ENCODE results near the gene ETF1. TPM values are rescaled to one million over a fixed set of nuclear protein-coding genes. Genes with fewer than 3 reads are reported as not detected.
"Not testable (repeated sequence)": the region's sequence is repeated elsewhere in the genome, so short reads cannot be mapped to it uniquely, and the experiment has no call there.

ETF1 gene
- total RNA-seq, 1 donor from 2014 or later: 107 TPM

DNA sequence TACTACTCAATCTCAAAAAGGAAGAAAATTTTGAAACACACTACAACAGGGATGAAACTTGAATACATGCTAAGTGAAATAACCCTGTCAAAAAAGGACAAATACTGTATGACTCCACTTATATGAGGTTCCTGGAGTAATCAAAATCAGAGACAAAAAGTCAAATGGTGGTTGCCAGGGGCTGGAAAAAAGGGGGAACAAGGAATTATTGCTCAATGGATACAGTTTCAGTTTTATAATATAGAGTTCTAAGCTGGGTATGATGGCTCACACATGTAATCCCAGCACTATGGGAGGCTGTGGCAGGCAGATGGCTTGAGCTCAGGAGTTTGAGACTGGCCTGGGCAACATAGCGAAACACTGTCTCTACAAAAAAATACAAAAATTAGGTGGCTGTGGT, 29.0 kb downstream of the ETF1 start:
- no peak overlapping the region for H3K4me3 Mint-ChIP-seq

DNA sequence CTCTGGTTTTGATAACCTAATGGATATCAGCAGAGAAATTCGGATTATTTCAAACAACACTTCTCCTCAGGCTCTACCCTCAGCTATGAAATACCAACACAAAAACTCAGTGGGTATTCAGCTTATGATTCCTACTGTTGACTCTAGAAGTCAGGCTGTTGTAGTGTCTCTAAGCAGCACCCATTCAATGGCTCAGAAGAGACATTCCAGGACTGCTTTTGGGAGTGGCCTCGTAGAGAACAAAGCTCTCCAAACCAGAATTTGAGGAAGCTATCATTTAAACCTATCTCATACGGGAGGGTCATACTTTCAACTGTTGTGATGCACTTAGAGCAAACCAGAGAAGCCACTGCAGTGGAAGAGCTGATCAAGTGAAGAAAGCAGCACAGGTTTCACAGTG, 34.1 kb downstream of the ETF1 start:
- no peak overlapping the region for H3K27ac Mint-ChIP-seq (ENCODE audit: unreplicated experiment)
- H3K9me3 Mint-ChIP-seq: no peaks in the 10 kb centered on the region
- no peaks in the 10 kb centered on the region for H3K27me3 Mint-ChIP-seq (ENCODE audit: low read depth)
- TF ChIP-seq, protein P1, sequence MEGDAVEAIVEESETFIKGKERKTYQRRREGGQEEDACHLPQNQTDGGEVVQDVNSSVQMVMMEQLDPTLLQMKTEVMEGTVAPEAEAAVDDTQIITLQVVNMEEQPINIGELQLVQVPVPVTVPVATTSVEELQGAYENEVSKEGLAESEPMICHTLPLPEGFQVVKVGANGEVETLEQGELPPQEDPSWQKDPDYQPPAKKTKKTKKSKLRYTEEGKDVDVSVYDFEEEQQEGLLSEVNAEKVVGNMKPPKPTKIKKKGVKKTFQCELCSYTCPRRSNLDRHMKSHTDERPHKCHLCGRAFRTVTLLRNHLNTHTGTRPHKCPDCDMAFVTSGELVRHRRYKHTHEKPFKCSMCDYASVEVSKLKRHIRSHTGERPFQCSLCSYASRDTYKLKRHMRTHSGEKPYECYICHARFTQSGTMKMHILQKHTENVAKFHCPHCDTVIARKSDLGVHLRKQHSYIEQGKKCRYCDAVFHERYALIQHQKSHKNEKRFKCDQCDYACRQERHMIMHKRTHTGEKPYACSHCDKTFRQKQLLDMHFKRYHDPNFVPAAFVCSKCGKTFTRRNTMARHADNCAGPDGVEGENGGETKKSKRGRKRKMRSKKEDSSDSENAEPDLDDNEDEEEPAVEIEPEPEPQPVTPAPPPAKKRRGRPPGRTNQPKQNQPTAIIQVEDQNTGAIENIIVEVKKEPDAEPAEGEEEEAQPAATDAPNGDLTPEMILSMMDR (conservative IDR thresholded peaks at IDR 0.05): no peak
- no peaks in the 10 kb centered on the region for H3K4me1 Mint-ChIP-seq
- H3K36me3 Mint-ChIP-seq (ENCODE audit: low read depth): peaks cover 3% of the 10 kb centered on the region
- no peak for DNase-seq (ENCODE audit: low read depth, low spot score)
- no peak overlapping the region for H3K4me3 Mint-ChIP-seq

More for the DNA sequence above, 29.0 kb downstream of the ETF1 start:
- no peak for DNase-seq (ENCODE audit: low read depth, low spot score)
- no peaks in the 10 kb centered on the region for H3K9me3 Mint-ChIP-seq
- no peak overlapping the region for H3K27ac Mint-ChIP-seq (ENCODE audit: unreplicated experiment)
- H3K36me3 Mint-ChIP-seq (ENCODE audit: low read depth): peaks cover 3% of the 10 kb centered on the region
- no peaks in the 10 kb centered on the region for H3K27me3 Mint-ChIP-seq (ENCODE audit: low read depth)
- TF ChIP-seq, protein P1 (conservative IDR thresholded peaks at IDR 0.05): no peak
- H3K4me1 Mint-ChIP-seq: no peaks in the 10 kb centered on the region

DNA sequence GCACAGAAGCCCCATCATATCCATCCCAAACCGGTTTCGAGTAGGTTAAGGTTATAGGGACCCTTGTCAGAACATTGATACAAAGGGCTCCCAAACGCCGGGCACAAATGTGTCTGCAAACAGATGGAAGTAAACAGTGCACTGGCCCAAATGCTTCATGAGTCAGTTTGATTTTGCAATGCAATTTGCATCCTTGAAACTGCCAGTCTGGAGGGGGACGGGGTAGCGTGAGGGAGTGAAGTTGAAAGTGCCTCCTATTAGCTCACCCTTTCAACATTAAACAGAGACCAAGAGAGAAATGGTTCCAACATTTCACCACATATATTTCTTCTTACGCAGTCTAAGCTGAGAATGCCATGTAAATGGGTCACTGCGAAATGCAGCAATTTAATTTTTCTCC, 35.6 kb downstream of the ETF1 start:
- H3K36me3 Mint-ChIP-seq (ENCODE audit: low read depth); DNase-seq (ENCODE audit: low read depth, low spot score); H3K27me3 Mint-ChIP-seq (ENCODE audit: low read depth); H3K4me1 Mint-ChIP-seq; H3K4me3 Mint-ChIP-seq; H3K9me3 Mint-ChIP-seq: not testable (repeated sequence)
- H3K27ac Mint-ChIP-seq (ENCODE audit: unreplicated experiment): peak overlapping the region; percentile 75

DNA sequence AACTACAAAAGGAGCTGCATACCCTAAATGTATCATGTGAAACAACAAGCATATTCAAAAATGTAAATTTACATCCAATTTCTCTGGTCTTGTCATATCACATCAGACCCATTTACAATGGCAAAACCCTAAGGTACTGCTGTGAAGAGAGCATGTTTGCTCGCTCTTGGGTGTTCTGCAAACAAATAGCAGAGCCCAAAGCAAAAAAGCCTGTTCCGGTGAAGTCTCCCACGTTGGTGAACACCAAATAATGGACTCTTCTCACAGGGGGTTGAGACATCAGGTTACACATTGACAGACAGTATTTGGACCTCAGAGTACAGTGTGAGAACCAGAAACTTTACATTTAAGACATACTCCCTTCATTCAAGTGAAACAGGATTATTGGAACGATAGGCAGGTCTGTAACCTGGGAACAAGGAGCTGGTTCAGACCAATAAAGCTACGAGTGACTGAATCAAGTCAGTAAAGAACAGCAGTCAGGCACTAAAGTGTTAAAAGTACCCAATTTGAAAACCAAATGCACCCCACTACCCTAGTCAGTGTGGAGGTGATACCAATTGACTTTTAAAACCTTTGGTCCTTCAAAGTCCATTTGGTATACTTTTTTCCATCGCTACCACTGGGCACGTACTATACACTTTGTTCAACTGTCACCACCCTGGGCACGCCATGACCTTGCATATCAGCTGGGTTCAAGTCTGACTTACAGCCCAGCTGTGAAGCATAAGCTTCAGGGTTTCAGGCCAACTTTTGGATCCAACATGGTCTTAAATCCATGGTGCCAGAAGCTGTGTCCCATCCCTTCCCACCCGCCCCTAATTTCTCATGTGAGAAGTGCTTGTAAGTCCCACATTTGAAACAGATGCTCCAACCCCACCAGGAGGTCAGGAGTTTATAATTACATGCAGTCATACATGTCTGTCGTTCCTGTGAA, 36.4 kb downstream of the ETF1 start:
- Mint-ChIP-seq H3K9me3 (no peaks in the 10 kb centered on the region), H3K36me3 (ENCODE audit: low read depth) (peaks cover 3% of the 10 kb centered on the region), H3K4me3 (no peak overlapping the region), H3K27me3 (ENCODE audit: low read depth) (no peaks in the 10 kb centered on the region), H3K27ac (ENCODE audit: unreplicated experiment) (peak overlapping the region; percentile 75), H3K4me1 (peaks cover 5% of the 10 kb centered on the region)
- DNase-seq (ENCODE audit: low read depth, low spot score): no peak
- TF ChIP-seq, protein P1 (conservative IDR thresholded peaks at IDR 0.05): no peak

DNA sequence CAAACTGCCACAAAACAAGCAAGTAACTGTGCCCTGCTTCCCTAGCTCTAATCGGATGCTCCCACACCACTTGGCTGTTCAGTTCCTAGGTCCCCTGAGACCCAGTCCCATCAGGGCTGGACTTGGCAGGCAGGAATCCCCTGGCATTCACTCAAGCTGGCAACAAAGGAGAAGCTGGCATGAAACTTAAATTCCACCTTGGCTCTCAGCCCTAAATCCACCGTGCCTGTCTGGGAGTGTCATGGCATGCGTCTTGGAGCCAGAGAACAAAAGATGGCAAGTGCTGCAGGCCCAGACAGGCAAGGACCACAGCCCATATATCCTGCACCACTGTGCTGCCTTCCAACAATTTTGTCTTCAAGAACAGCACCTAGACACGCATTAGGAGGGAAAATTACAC, 38.2 kb downstream of the ETF1 start:
- Mint-ChIP-seq H3K27ac (ENCODE audit: unreplicated experiment) (peak overlapping the region; percentile 45), H3K9me3 (no peaks in the 10 kb centered on the region), H3K27me3 (ENCODE audit: low read depth) (no peaks in the 10 kb centered on the region), H3K4me3 (no peak overlapping the region), H3K4me1 (peaks cover 5% of the 10 kb centered on the region), H3K36me3 (ENCODE audit: low read depth) (peaks cover 3% of the 10 kb centered on the region)
- TF ChIP-seq, protein P1 (conservative IDR thresholded peaks at IDR 0.05): no peak
- no peak for DNase-seq (ENCODE audit: low read depth, low spot score)
